IPS-18a (cell line): Measurements from ENCODE around the gene FPR3.

Experiments
- H3K27ac ChIP-seq: one replicate; pipeline ENCODE4 v1.5.1; 2013; ENCODE audit warnings: low read length
- H3K27me3 ChIP-seq: one replicate; pipeline ENCODE4 v1.6.1; 2013; ENCODE audit warnings: mild to moderate bottlenecking, low read length; ENCODE audit not compliant: control insufficient read depth, insufficient read depth
- H3K36me3 ChIP-seq: one replicate; pipeline ENCODE4 v1.6.1; 2013; ENCODE audit warnings: low read depth, low read length; ENCODE audit not compliant: control insufficient read depth
- H3K4me1 ChIP-seq: one replicate; pipeline ENCODE4 v1.6.1; 2013; ENCODE audit warnings: low read depth, low read length; ENCODE audit not compliant: control insufficient read depth
- H3K4me3 ChIP-seq: one replicate; pipeline ENCODE4 v1.5.1; 2013; ENCODE audit warnings: low read length
- H3K9ac ChIP-seq: one replicate; pipeline ENCODE4 v1.6.1; 2013; ENCODE audit warnings: mild to moderate bottlenecking, low read length, moderate library complexity
- H3K9me3 ChIP-seq: one replicate; pipeline ENCODE4 v1.6.1; 2013; ENCODE audit warnings: low read depth, low read length; ENCODE audit not compliant: control insufficient read depth

The FPR3 gene

GRCh38 chr19:51809787-51810186, 14.8 kb downstream of the FPR3 start:
- Histone ChIP-seq H3K36me3 (no peaks in the 10 kb centered on the region), H3K9ac (no peak overlapping the region), H3K27me3 (no peaks in the 10 kb centered on the region), H3K4me3 (no peak overlapping the region), H3K27ac (no peak overlapping the region), H3K9me3 (no peaks in the 10 kb centered on the region), H3K4me1 (peaks cover 16% of the 10 kb centered on the region)

- no peak overlapping the region for H3K4me3 ChIP-seq
- H3K9me3 ChIP-seq = no peaks in the 10 kb centered on the region
- no peaks in the 10 kb centered on the region for H3K27me3 ChIP-seq
- peaks cover 16% of the 10 kb centered on the region for H3K4me1 ChIP-seq
- H3K27ac ChIP-seq = no peak overlapping the region
- H3K9ac ChIP-seq = no peak overlapping the region
- H3K36me3 ChIP-seq = no peaks in the 10 kb centered on the region
These were observed 15.3 kb downstream of the FPR3 start for GRCh38 chr19:51810223-51810622.

GRCh38 chr19:51811344-51811743, 16.4 kb downstream of the FPR3 start:
- no peak overlapping the region for H3K4me3 ChIP-seq
- no peaks in the 10 kb centered on the region for H3K36me3 ChIP-seq
- no peaks in the 10 kb centered on the region for H3K27me3 ChIP-seq
- H3K4me1 ChIP-seq = peaks cover 16% of the 10 kb centered on the region
- H3K9me3 ChIP-seq = no peaks in the 10 kb centered on the region
- H3K27ac ChIP-seq = no peak overlapping the region
- H3K9ac ChIP-seq = no peak overlapping the region

- peaks cover 2% of the 10 kb centered on the region for H3K9me3 ChIP-seq
- no peaks in the 10 kb centered on the region for H3K36me3 ChIP-seq
- no peaks in the 10 kb centered on the region for H3K27me3 ChIP-seq
- H3K27ac ChIP-seq = no peak overlapping the region
- no peak overlapping the region for H3K4me3 ChIP-seq
- H3K4me1 ChIP-seq = no peaks in the 10 kb centered on the region
- no peak overlapping the region for H3K9ac ChIP-seq
These were observed 20.1 kb downstream of the FPR3 start for GRCh38 chr19:51815043-51815442.

GRCh38 chr19:51816711-51817110, 21.8 kb downstream of the FPR3 start:
- no peak overlapping the region for H3K4me3 ChIP-seq
- no peaks in the 10 kb centered on the region for H3K36me3 ChIP-seq
- no peak overlapping the region for H3K9ac ChIP-seq
- peaks cover 2% of the 10 kb centered on the region for H3K9me3 ChIP-seq
- H3K27me3 ChIP-seq = no peaks in the 10 kb centered on the region
- no peak overlapping the region for H3K27ac ChIP-seq
- no peaks in the 10 kb centered on the region for H3K4me1 ChIP-seq

- Histone ChIP-seq H3K4me3 (no peak overlapping the region), H3K9ac (no peak overlapping the region), H3K27me3 (no peaks in the 10 kb centered on the region), H3K4me1 (no peaks in the 10 kb centered on the region), H3K27ac (no peak overlapping the region), H3K9me3 (peaks cover 5% of the 10 kb centered on the region), H3K36me3 (no peaks in the 10 kb centered on the region)
These were observed 25.1 kb downstream of the FPR3 start for GRCh38 chr19:51820011-51820410.

GRCh38 chr19:51820831-51821446, 26.0 kb downstream of the FPR3 start:
- no peak overlapping the region for H3K27ac ChIP-seq
- no peaks in the 10 kb centered on the region for H3K4me1 ChIP-seq
- H3K4me3 ChIP-seq = no peak overlapping the region
- H3K36me3 ChIP-seq = no peaks in the 10 kb centered on the region
- peaks cover 5% of the 10 kb centered on the region for H3K9me3 ChIP-seq
- no peak overlapping the region for H3K9ac ChIP-seq
- H3K27me3 ChIP-seq = no peaks in the 10 kb centered on the region

GRCh38 chr19:51821456-51821855, 26.5 kb downstream of the FPR3 start:
- Histone ChIP-seq H3K27ac (no peak overlapping the region), H3K36me3 (no peaks in the 10 kb centered on the region), H3K27me3 (no peaks in the 10 kb centered on the region), H3K4me3 (no peak overlapping the region), H3K9ac (no peak overlapping the region), H3K4me1 (no peaks in the 10 kb centered on the region), H3K9me3 (peaks cover 8% of the 10 kb centered on the region)

- Histone ChIP-seq H3K9me3 (peaks cover 13% of the 10 kb centered on the region), H3K4me3 (no peak overlapping the region), H3K27ac (no peak overlapping the region), H3K27me3 (no peaks in the 10 kb centered on the region), H3K36me3 (no peaks in the 10 kb centered on the region), H3K9ac (no peak overlapping the region), H3K4me1 (no peaks in the 10 kb centered on the region)
These were observed 27.0 kb downstream of the FPR3 start for GRCh38 chr19:51821921-51822320.

GRCh38 chr19:51822325-51822724, 27.4 kb downstream of the FPR3 start:
- H3K9ac ChIP-seq = no peak overlapping the region
- H3K9me3 ChIP-seq = peaks cover 15% of the 10 kb centered on the region
- no peaks in the 10 kb centered on the region for H3K27me3 ChIP-seq

GRCh38 chr19:51822946-51823345, 28.0 kb downstream of the FPR3 start:
- H3K9me3 ChIP-seq = peaks cover 12% of the 10 kb centered on the region
- H3K27me3 ChIP-seq = no peaks in the 10 kb centered on the region
- H3K4me3 ChIP-seq = no peak overlapping the region
- no peaks in the 10 kb centered on the region for H3K4me1 ChIP-seq
- H3K27ac ChIP-seq = no peak overlapping the region
- no peak overlapping the region for H3K9ac ChIP-seq
- H3K36me3 ChIP-seq = no peaks in the 10 kb centered on the region

More at GRCh38 chr19:51822325-51822724, 27.4 kb downstream of the FPR3 start:
- H3K27ac ChIP-seq = no peak overlapping the region
- H3K36me3 ChIP-seq = no peaks in the 10 kb centered on the region
- no peaks in the 10 kb centered on the region for H3K4me1 ChIP-seq
- no peak overlapping the region for H3K4me3 ChIP-seq

GRCh38 chr19:51824281-51825005, 29.5 kb downstream of the FPR3 start:
- Histone ChIP-seq H3K27me3 (no peaks in the 10 kb centered on the region), H3K4me1 (no peaks in the 10 kb centered on the region), H3K9me3 (peaks cover 12% of the 10 kb centered on the region), H3K4me3 (no peak overlapping the region), H3K9ac (no peak overlapping the region), H3K27ac (no peak overlapping the region), H3K36me3 (no peaks in the 10 kb centered on the region)
